SK-N-SH treated with all-trans-retinoic acid at 6 μM for 48 hours (cell line): ENCODE data around the gene PIGN.

Source experiments
- ATAC-seq: fragments of 200-7000 bp; cut with Tn5 transposase; 3 replicates; pipeline ENCODE4 v1.9.1; 2020; ENCODE audit warnings: mild to moderate bottlenecking, moderate library complexity
- BACH2 ChIP-seq: fragments of 250-450 bp; sonication (Bioruptor Pico); IDR thresholded peaks from 2 replicates; pipeline ENCODE4 v1.9.0; 2021; ENCODE audit warnings: mild to moderate bottlenecking, borderline replicate concordance
- CSDC2 ChIP-seq: fragments of 250-450 bp; sonication (Bioruptor Pico); IDR thresholded peaks from 2 replicates; pipeline ENCODE4 v1.5.0; 2020; ENCODE audit warnings: mild to moderate bottlenecking, moderate library complexity
- ESRRG ChIP-seq: fragments of 250-450 bp; sonication (Bioruptor Pico); IDR thresholded peaks from 2 replicates; pipeline ENCODE4 v1.6.1; 2021; ENCODE audit warnings: mild to moderate bottlenecking
- ISL1 ChIP-seq: fragments of 250-450 bp; sonication (Bioruptor Pico); IDR thresholded peaks from 2 replicates; pipeline ENCODE4 v2.1.2; 2022; ENCODE audit warnings: mild to moderate bottlenecking, moderate library complexity
- OSR1 ChIP-seq: fragments of 250-450 bp; sonication (Bioruptor Pico); IDR thresholded peaks from 2 replicates; pipeline ENCODE4 v1.8.0; 2022; ENCODE audit warnings: moderate library complexity, mild to moderate bottlenecking, inconsistent platforms
- PPARA ChIP-seq: fragments of 250-450 bp; sonication (Bioruptor Pico); IDR thresholded peaks from 2 replicates; pipeline ENCODE4 v1.5.0; 2020; ENCODE audit warnings: mild to moderate bottlenecking, borderline replicate concordance
- RARB ChIP-seq: fragments of 250-450 bp; sonication (Bioruptor Pico); IDR thresholded peaks from 2 replicates; pipeline ENCODE4 v1.8.0; 2021; ENCODE audit warnings: mild to moderate bottlenecking, moderate library complexity
- SNAI2 ChIP-seq: fragments of 250-450 bp; sonication (Bioruptor Pico); IDR thresholded peaks from 2 replicates; pipeline ENCODE4 v1.5.0; 2020; ENCODE audit warnings: mild to moderate bottlenecking, moderate library complexity
- TCF4 ChIP-seq: fragments of 250-450 bp; sonication (Bioruptor Pico); IDR thresholded peaks from 2 replicates; pipeline ENCODE4 v1.8.0; 2021; ENCODE audit warnings: mild to moderate bottlenecking, moderate library complexity, borderline replicate concordance
- TOX ChIP-seq: fragments of 250-450 bp; sonication (Bioruptor Pico); IDR thresholded peaks from 2 replicates; pipeline ENCODE4 v1.8.0; 2021; ENCODE audit warnings: mild to moderate bottlenecking, moderate library complexity, borderline replicate concordance
- ZC3H10 ChIP-seq: fragments of 250-450 bp; sonication (Bioruptor Pico); IDR thresholded peaks from 2 replicates; pipeline ENCODE4 v1.5.1; 2021; ENCODE audit warnings: mild to moderate bottlenecking, moderate library complexity
- ZFP3 ChIP-seq: fragments of 250-450 bp; sonication (Bioruptor Pico); IDR thresholded peaks from 2 replicates; pipeline ENCODE4 v1.5.0; 2020; ENCODE audit warnings: mild to moderate bottlenecking, moderate library complexity
- ZFP30 ChIP-seq: fragments of 450-650 bp; formaldehyde crosslinking; IDR thresholded peaks from 2 replicates; pipeline ENCODE4 v1.5.0; 2022; ENCODE audit warnings: mild to moderate bottlenecking, moderate library complexity
- ZNF565 ChIP-seq: fragments of 450-650 bp; formaldehyde crosslinking; conservative IDR thresholded peaks from 2 replicates; pipeline ENCODE4 v1.5.0; 2020; ENCODE audit warnings: low read depth, mild to moderate bottlenecking, moderate library complexity
- ZNF70 ChIP-seq: fragments of 450-650 bp; formaldehyde crosslinking; IDR thresholded peaks from 2 replicates; pipeline ENCODE4 v1.5.0; 2020; ENCODE audit warnings: mild to moderate bottlenecking, moderate library complexity
- ZNF8 ChIP-seq: fragments of 450-650 bp; formaldehyde crosslinking; IDR thresholded peaks from 2 replicates; pipeline ENCODE4 v1.5.0; 2020; ENCODE audit warnings: mild to moderate bottlenecking, moderate library complexity
- TF ChIP-seq, protein P1 (sequence below): fragments of 250-450 bp; sonication (Bioruptor Pico); IDR thresholded peaks from 2 replicates; pipeline ENCODE4 v1.5.1; 2020; ENCODE audit warnings: low read depth, mild to moderate bottlenecking, moderate library complexity
- TF ChIP-seq, protein P2 (sequence below): fragments of 250-450 bp; sonication (Bioruptor Pico); IDR thresholded peaks from 2 replicates; pipeline ENCODE4 v1.5.1; 2021; ENCODE audit warnings: mild to moderate bottlenecking, moderate library complexity
- TF ChIP-seq, protein P3 (sequence below): fragments of 250-450 bp; sonication (Bioruptor Pico); IDR thresholded peaks from 2 replicates; pipeline ENCODE4 v1.5.0; 2020; ENCODE audit warnings: mild to moderate bottlenecking, moderate library complexity
- TF ChIP-seq, protein P4 (sequence below): fragments of 250-450 bp; sonication (Bioruptor Pico); IDR thresholded peaks from 2 replicates; pipeline ENCODE4 v1.8.0; 2020; ENCODE audit warnings: mild to moderate bottlenecking, moderate library complexity, borderline replicate concordance

The PIGN gene

DNA sequence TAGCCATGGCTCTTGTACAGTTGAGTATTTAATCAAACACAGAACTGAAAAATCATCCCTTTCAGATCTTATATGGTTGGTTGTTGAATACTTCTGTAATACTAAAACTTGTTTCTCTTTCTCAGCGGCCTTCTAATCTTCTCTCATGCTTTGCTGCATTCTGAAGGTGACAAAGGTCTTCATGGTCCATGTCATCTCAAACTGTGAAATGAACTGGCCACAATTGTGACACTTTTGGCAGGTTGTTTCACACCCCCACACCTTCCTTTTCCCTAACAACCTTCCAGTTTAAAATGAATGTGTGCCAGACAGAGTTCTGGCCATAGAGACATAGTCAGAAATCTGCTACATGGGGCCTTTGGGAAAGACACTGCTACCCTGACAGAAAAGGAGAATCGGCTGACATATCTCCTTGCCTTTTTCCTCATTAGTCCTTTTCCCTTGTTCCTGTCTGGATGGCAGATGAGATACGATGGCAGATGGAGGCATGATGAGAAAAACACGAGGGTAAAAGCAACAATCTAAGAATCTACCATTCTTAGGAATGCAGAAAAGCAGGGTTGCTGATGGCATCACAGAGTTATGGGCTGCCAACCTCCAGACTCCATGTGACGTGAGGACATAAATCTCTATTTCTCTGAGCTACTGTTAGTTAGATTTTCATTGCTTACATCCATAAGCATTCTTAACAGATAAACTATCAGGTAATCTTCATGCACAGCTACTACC is 106.5 kb downstream of the PIGN start:
- TF ChIP-seq ESRRG (no peak), BACH2 (CRISPR knock-in tag) (no peak), CSDC2 (CRISPR knock-in tag) (no peak), PPARA (CRISPR knock-in tag) (no peak), ZNF565 (CRISPR knock-in tag) (no peak)
- TF ChIP-seq, protein P1, sequence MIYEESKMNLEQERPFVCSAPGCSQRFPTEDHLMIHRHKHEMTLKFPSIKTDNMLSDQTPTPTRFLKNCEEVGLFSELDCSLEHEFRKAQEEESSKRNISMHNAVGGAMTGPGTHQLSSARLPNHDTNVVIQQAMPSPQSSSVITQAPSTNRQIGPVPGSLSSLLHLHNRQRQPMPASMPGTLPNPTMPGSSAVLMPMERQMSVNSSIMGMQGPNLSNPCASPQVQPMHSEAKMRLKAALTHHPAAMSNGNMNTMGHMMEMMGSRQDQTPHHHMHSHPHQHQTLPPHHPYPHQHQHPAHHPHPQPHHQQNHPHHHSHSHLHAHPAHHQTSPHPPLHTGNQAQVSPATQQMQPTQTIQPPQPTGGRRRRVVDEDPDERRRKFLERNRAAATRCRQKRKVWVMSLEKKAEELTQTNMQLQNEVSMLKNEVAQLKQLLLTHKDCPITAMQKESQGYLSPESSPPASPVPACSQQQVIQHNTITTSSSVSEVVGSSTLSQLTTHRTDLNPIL (CRISPR knock-in tag), result no peak
- TF ChIP-seq, protein P2, sequence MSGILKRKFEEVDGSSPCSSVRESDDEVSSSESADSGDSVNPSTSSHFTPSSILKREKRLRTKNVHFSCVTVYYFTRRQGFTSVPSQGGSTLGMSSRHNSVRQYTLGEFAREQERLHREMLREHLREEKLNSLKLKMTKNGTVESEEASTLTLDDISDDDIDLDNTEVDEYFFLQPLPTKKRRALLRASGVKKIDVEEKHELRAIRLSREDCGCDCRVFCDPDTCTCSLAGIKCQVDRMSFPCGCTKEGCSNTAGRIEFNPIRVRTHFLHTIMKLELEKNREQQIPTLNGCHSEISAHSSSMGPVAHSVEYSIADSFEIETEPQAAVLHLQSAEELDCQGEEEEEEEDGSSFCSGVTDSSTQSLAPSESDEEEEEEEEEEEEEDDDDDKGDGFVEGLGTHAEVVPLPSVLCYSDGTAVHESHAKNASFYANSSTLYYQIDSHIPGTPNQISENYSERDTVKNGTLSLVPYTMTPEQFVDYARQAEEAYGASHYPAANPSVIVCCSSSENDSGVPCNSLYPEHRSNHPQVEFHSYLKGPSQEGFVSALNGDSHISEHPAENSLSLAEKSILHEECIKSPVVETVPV (CRISPR knock-in tag), result no peak
- no peak for ATAC-seq

DNA sequence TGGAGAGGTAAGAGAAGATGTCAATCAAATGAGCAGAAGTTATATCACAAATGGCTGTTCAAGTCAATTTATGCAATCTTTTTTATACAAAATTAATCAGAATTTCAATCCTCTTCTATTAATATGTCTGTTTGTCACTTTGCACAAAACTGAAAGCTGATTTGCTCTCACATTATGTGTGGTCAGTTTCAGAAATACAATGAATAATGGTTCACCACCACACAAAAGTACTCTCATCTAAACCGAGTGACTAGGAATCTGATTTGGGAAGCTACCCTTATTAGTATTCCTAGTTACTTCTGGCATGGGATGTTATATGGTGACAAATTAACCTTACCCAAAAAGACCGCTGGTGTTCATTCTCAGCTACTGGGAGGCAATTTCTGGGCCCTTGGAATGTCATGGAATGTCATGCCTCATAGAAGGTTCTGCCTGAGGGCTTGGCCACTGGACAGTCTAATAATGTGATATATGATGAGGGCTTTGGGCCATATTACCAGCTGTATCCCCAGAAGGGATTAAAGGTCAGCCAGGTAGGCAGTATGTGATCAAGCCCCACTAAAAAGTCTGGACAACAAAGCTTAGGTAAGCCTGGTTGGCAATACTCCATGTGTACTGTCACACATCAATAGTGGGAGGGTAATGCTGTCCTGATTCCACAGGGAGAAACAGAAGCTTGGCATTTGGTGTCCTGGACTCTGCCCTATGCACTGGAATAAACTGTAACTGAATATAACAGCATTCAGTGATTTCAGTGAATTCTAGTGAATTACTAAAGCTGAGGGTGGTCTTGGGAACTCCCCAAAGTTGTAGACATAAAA is 113.2 kb downstream of the PIGN start:
- ATAC-seq, result no peak
- TF ChIP-seq, protein P2 (CRISPR knock-in tag), result no peak
- TF ChIP-seq ZNF565 (CRISPR knock-in tag) (no peak), ESRRG (no peak), BACH2 (CRISPR knock-in tag) (no peak), ZNF8 (no peak), CSDC2 (CRISPR knock-in tag) (no peak), ISL1 (no peak), TCF4 (CRISPR knock-in tag) (no peak), RARB (CRISPR knock-in tag) (no peak), SNAI2 (CRISPR knock-in tag) (no peak), ZFP30 (CRISPR knock-in tag) (no peak), ZFP3 (CRISPR knock-in tag) (no peak), ZC3H10 (CRISPR knock-in tag) (no peak), TOX (CRISPR knock-in tag) (no peak), ZNF70 (CRISPR knock-in tag) (no peak), OSR1 (CRISPR knock-in tag) (no peak), PPARA (CRISPR knock-in tag) (no peak)
- TF ChIP-seq, protein P3, sequence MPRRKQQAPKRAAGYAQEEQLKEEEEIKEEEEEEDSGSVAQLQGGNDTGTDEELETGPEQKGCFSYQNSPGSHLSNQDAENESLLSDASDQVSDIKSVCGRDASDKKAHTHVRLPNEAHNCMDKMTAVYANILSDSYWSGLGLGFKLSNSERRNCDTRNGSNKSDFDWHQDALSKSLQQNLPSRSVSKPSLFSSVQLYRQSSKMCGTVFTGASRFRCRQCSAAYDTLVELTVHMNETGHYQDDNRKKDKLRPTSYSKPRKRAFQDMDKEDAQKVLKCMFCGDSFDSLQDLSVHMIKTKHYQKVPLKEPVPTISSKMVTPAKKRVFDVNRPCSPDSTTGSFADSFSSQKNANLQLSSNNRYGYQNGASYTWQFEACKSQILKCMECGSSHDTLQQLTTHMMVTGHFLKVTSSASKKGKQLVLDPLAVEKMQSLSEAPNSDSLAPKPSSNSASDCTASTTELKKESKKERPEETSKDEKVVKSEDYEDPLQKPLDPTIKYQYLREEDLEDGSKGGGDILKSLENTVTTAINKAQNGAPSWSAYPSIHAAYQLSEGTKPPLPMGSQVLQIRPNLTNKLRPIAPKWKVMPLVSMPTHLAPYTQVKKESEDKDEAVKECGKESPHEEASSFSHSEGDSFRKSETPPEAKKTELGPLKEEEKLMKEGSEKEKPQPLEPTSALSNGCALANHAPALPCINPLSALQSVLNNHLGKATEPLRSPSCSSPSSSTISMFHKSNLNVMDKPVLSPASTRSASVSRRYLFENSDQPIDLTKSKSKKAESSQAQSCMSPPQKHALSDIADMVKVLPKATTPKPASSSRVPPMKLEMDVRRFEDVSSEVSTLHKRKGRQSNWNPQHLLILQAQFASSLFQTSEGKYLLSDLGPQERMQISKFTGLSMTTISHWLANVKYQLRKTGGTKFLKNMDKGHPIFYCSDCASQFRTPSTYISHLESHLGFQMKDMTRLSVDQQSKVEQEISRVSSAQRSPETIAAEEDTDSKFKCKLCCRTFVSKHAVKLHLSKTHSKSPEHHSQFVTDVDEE, result no peak
- TF ChIP-seq, protein P4, sequence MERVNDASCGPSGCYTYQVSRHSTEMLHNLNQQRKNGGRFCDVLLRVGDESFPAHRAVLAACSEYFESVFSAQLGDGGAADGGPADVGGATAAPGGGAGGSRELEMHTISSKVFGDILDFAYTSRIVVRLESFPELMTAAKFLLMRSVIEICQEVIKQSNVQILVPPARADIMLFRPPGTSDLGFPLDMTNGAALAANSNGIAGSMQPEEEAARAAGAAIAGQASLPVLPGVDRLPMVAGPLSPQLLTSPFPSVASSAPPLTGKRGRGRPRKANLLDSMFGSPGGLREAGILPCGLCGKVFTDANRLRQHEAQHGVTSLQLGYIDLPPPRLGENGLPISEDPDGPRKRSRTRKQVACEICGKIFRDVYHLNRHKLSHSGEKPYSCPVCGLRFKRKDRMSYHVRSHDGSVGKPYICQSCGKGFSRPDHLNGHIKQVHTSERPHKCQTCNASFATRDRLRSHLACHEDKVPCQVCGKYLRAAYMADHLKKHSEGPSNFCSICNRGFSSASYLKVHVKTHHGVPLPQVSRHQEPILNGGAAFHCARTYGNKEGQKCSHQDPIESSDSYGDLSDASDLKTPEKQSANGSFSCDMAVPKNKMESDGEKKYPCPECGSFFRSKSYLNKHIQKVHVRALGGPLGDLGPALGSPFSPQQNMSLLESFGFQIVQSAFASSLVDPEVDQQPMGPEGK (CRISPR knock-in tag), result no peak
- TF ChIP-seq, protein P1 (CRISPR knock-in tag), result no peak
